Skeletal muscle tissue (tissue), 4 donors: Measurements from ENCODE around the gene CEP112. TPM values are rescaled to one million over a fixed set of nuclear protein-coding genes. Genes with fewer than 3 reads are reported as not detected.

Experiments
- H3K27ac ChIP-seq: one replicate; pipeline ENCODE4 v1.7.0; 2013; ENCODE audit warnings: mild to moderate bottlenecking, low read depth, low read length, inconsistent platforms
- H3K27me3 ChIP-seq, 3 donors: one replicate each; pipeline ENCODE4 v1.7.0; 2013; ENCODE audit warnings: low read length in 3 of 3; ENCODE audit not compliant: control insufficient read depth in 3 of 3, insufficient read depth in 3 of 3
- H3K36me3 ChIP-seq, 3 donors: one replicate each; pipeline ENCODE4 v1.7.0; 2013; ENCODE audit warnings: low read length in 3 of 3; ENCODE audit not compliant: control insufficient read depth in 3 of 3, insufficient read depth in 3 of 3
- H3K4me1 ChIP-seq, 3 donors: one replicate each; pipeline ENCODE4 v1.7.0; 2013; ENCODE audit warnings: low read length in 3 of 3, mild to moderate bottlenecking in 3 of 3; ENCODE audit not compliant: control insufficient read depth in 3 of 3, insufficient read depth in 3 of 3
- H3K4me3 ChIP-seq, 3 donors: one replicate each; pipeline ENCODE4 v1.7.0; 2013; ENCODE audit warnings: low read length in 3 of 3
- H3K9ac ChIP-seq, 3 donors: one replicate each; pipeline ENCODE4 v1.7.0; 2013; ENCODE audit warnings: low read length in 3 of 3, mild to moderate bottlenecking in 3 of 3, moderate library complexity in 2 of 3, low read depth in 1 of 3
- H3K9me3 ChIP-seq, 3 donors: one replicate each; pipeline ENCODE4 v1.7.0; 2013; ENCODE audit warnings: low read length in 3 of 3; ENCODE audit not compliant: control insufficient read depth in 3 of 3
- total RNA-seq: library from RNA; depleted of rRNA; stranded (reverse); fragments of >200 nt; gene quantifications from one replicate; pipeline ENCODE4 v1.2.3, GENCODE V29; 2014
- donor health status: Osteomylitis.

The CEP112 gene
- total RNA-seq, 1 donor from 2014 or later: 16.2 TPM

- Histone ChIP-seq H3K36me3 (no peaks in the 10 kb centered on the region), H3K27ac (no peak overlapping the region), H3K9ac (no peak overlapping the region), H3K4me3 (no peak overlapping the region), H3K4me1 (no peaks in the 10 kb centered on the region), H3K9me3 (no peaks in the 10 kb centered on the region), H3K27me3 (no peaks in the 10 kb centered on the region)
Measured at GRCh38 chr17:65776890-65777289, 415.0 kb downstream of the CEP112 start.

DNA sequence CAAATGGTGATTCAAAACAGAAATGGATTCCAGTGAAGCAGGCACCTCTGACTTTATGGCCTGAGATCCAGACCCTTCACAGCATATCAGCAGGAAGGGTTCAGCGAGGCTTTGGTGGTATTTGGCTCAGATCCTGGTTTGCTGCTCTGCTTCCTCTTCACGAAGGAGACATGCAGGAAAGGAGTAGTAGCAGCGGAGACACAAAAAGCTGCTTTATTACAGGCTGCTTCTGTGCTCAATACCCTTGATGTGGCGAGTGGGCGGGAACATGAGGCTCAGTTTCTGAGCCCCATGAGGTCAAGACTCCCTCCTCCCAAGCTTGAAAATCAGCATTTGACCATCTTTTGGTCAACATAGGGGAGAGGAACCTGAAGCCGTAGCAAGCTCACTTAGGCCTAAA is 417.1 kb downstream of the CEP112 start:
- Histone ChIP-seq H3K27me3 (no peaks in the 10 kb centered on the region), H3K9me3 (no peaks in the 10 kb centered on the region), H3K36me3 (no peaks in the 10 kb centered on the region), H3K9ac (no peak overlapping the region), H3K4me1 (no peaks in the 10 kb centered on the region), H3K27ac (no peak overlapping the region), H3K4me3 (no peak overlapping the region)

DNA sequence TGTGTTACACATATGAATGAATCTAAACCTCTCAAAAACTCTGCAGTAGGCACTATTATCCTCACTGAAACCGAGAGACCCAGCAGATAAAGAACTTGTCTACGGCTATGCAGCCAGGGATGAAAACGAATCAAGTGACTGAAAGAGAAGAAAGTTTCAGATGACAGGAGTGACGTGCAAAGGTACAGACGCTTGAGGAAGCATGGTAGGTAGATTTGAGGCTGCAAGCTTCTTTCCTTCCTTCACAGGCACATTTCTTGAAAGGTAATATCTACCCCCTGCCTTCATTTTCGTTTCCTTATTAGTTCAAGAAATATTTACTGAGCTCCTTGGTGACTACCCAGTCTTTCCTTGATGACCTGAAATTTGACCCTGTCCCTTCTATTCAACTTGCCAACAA is 418.9 kb downstream of the CEP112 start:
- no peak overlapping the region for H3K9ac ChIP-seq
- H3K27ac ChIP-seq: no peak overlapping the region
- H3K9me3 ChIP-seq: no peaks in the 10 kb centered on the region
- H3K27me3 ChIP-seq: no peaks in the 10 kb centered on the region
- no peaks in the 10 kb centered on the region for H3K36me3 ChIP-seq
- no peak overlapping the region for H3K4me3 ChIP-seq
- no peaks in the 10 kb centered on the region for H3K4me1 ChIP-seq

GRCh38 chr17:65771704-65772103 is 420.2 kb downstream of the CEP112 start:
- H3K9me3 ChIP-seq: no peaks in the 10 kb centered on the region
- H3K27ac ChIP-seq: no peak overlapping the region
- no peak overlapping the region for H3K4me3 ChIP-seq
- H3K27me3 ChIP-seq: no peaks in the 10 kb centered on the region
- no peaks in the 10 kb centered on the region for H3K4me1 ChIP-seq
- H3K9ac ChIP-seq: no peak overlapping the region
- no peaks in the 10 kb centered on the region for H3K36me3 ChIP-seq

GRCh38 chr17:65763786-65764185 is 428.1 kb downstream of the CEP112 start:
- no peaks in the 10 kb centered on the region for H3K36me3 ChIP-seq
- no peak overlapping the region for H3K27ac ChIP-seq
- no peaks in the 10 kb centered on the region for H3K9me3 ChIP-seq
- H3K4me1 ChIP-seq: no peaks in the 10 kb centered on the region
- H3K4me3 ChIP-seq: no peak overlapping the region
- H3K9ac ChIP-seq: no peak overlapping the region
- no peaks in the 10 kb centered on the region for H3K27me3 ChIP-seq

DNA sequence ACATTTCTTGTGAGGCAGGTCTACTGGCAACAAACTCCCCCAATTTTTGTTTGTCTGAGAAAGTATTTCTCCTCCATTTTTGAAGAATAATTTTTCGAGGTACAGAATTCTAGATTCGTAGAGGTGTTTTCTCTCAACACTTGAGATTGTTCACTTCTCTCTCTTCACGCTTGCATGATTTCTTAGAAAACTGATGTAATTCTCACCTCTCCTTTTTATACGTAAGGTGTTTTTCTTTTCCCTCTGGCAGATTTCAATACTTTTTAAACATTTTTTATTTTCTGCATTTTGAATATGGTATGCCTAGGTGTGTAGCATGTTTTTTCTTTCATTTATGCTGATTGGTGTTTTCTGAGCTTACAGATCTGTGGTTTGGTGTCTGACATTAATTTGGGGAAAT is 429.0 kb downstream of the CEP112 start:
- H3K27ac ChIP-seq: no peak overlapping the region
- no peak overlapping the region for H3K9ac ChIP-seq
- no peaks in the 10 kb centered on the region for H3K27me3 ChIP-seq
- H3K4me3 ChIP-seq: no peak overlapping the region
- H3K36me3 ChIP-seq: no peaks in the 10 kb centered on the region
- H3K4me1 ChIP-seq: no peaks in the 10 kb centered on the region
- no peaks in the 10 kb centered on the region for H3K9me3 ChIP-seq

DNA sequence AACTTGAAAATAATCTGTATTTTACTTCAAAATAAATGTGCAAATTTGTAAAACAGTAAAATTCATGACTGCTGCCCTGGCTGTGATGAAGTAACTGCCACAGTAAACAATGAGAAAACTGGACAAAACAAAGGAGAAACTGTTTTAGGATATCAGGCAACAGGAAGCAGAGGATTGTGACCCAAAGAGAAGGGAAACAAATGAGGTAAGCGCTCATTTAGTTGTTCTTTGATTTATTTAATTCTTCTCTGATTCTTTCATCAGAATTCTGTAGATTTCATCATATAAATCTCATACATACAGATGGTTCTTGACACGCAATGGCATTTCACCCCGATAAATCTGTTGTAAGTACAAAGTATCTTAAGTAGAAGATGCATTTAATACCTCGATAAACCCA is 432.4 kb downstream of the CEP112 start:
- H3K4me3 ChIP-seq: no peak overlapping the region
- no peaks in the 10 kb centered on the region for H3K4me1 ChIP-seq
- H3K27ac ChIP-seq: no peak overlapping the region
- no peaks in the 10 kb centered on the region for H3K9me3 ChIP-seq
- H3K36me3 ChIP-seq: no peaks in the 10 kb centered on the region
- no peak overlapping the region for H3K9ac ChIP-seq
- H3K27me3 ChIP-seq: no peaks in the 10 kb centered on the region

DNA sequence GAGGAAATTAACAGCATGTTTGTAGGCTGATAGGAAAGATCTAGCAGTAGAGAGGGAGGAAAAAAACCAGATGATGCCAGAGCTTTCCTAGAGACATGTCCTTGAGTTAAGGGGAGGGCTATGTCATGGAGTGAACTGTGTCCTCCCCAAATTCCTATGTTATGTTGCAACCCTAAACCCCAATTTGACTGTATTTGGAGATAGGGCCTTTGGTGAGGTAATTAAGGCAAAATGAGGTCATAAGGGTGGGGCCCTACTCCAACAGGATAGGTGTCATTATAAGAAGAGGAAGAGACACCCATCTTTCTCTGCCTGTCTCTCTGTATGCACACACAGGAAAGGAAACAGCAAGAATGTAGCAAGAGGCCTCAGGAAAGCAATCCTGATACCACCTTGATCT is 435.2 kb downstream of the CEP112 start:
- H3K36me3 ChIP-seq: no peaks in the 10 kb centered on the region
- no peak overlapping the region for H3K9ac ChIP-seq
- no peaks in the 10 kb centered on the region for H3K27me3 ChIP-seq
- H3K27ac ChIP-seq: no peak overlapping the region
- no peak overlapping the region for H3K4me3 ChIP-seq
- no peaks in the 10 kb centered on the region for H3K9me3 ChIP-seq
- H3K4me1 ChIP-seq: no peaks in the 10 kb centered on the region

GRCh38 chr17:65755799-65756198 is 436.1 kb downstream of the CEP112 start:
- H3K9ac ChIP-seq: no peak overlapping the region
- no peak overlapping the region for H3K4me3 ChIP-seq
- peaks cover 0 to under 1% (median 0%) of the 10 kb centered on the region in 3 donors for H3K4me1 ChIP-seq
- no peaks in the 10 kb centered on the region for H3K9me3 ChIP-seq
- no peaks in the 10 kb centered on the region for H3K27me3 ChIP-seq
- H3K36me3 ChIP-seq: no peaks in the 10 kb centered on the region
- H3K27ac ChIP-seq: no peak overlapping the region

DNA sequence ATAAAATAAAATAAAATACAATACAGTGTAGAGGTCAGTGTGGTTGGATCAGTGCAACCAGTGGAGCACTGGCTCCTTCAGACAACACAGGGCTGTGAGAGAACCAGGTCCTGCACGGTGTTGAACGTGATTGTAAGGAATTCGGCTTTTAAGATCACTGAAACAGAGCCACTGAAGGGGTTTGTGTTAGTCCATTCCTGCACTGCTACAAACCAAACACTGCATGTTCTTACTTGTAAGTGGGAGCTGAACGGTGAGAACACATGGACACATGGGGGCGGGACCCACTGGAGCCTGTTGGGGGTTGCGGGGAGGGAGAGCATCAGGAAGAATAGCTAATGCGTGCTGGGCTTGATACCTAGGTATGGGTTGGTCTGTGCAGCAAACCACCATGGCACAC is 437.3 kb downstream of the CEP112 start:
- Histone ChIP-seq H3K9ac (no peak overlapping the region), H3K4me3 (no peak overlapping the region), H3K9me3 (no peaks in the 10 kb centered on the region), H3K4me1 (peaks cover 0 to 9% (median 0%) of the 10 kb centered on the region in 3 donors), H3K27ac (no peak overlapping the region), H3K27me3 (no peaks in the 10 kb centered on the region), H3K36me3 (no peaks in the 10 kb centered on the region)

DNA sequence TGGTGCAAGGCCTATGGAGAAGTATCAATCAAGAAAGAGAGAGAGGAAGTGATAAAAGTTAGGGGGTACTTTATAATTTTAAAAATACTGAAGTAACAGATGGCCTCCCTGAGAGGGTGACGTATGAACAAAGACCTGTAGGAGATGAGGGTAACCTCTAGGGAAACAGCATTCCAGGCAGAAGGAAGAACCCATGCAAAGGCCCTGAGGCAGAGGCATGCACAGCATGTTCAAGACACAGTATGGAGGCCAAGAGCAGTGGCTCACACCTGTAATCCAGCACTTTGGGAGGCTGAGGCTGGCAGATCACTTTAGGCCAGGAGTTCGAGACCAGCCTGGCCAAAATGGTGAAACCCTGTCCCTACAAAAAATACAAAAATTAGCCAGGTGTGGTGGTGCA is 437.9 kb downstream of the CEP112 start:
- no peak overlapping the region for H3K9ac ChIP-seq
- H3K36me3 ChIP-seq: no peaks in the 10 kb centered on the region
- no peaks in the 10 kb centered on the region for H3K27me3 ChIP-seq
- no peaks in the 10 kb centered on the region for H3K9me3 ChIP-seq
- no peak overlapping the region for H3K4me3 ChIP-seq
- peaks cover 0 to 9% (median 0%) of the 10 kb centered on the region in 3 donors for H3K4me1 ChIP-seq
- no peak overlapping the region for H3K27ac ChIP-seq
